ENCODE measurements around the gene RTL9.

The RTL9 gene

GRCh38 chrX:110407910-110408545 lies 49.4 kb downstream of the RTL9 start:
- DNase-seq, result peak; percentile 68
